ENCODE results near the gene MRTFB.
A peak's percentile ranks its signal among the peaks of the same experiment; 100 is the strongest.

MRTFB gene

DNA sequence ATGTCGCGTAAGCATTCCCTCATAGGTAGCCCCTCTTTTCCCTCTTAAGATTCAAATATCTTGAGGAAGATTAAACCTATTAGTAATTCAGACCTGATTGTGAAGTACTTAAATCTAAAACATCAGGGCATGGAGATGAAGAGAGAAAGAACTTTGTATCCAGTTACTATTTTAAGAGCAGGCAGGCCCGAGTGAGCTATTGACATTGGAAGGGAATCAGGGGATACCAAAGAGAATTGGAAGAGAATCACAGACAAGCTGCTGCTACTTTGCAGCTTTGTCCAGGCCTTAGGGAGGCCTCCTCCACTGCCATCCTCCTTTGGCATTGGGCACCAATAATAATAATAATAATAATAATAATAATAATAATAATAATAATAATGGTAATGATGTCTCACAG lies 170.5 kb downstream of the MRTFB start:
- no peak for DNase-seq (ENCODE audit: low read depth)
- TF ChIP-seq POLR2A (IDR thresholded peaks at IDR 0.05; ENCODE audit: extremely low read depth, insufficient read length): no peak
- TF ChIP-seq, protein P1, sequence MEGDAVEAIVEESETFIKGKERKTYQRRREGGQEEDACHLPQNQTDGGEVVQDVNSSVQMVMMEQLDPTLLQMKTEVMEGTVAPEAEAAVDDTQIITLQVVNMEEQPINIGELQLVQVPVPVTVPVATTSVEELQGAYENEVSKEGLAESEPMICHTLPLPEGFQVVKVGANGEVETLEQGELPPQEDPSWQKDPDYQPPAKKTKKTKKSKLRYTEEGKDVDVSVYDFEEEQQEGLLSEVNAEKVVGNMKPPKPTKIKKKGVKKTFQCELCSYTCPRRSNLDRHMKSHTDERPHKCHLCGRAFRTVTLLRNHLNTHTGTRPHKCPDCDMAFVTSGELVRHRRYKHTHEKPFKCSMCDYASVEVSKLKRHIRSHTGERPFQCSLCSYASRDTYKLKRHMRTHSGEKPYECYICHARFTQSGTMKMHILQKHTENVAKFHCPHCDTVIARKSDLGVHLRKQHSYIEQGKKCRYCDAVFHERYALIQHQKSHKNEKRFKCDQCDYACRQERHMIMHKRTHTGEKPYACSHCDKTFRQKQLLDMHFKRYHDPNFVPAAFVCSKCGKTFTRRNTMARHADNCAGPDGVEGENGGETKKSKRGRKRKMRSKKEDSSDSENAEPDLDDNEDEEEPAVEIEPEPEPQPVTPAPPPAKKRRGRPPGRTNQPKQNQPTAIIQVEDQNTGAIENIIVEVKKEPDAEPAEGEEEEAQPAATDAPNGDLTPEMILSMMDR (IDR thresholded peaks at IDR 0.05; ENCODE audit: low read depth, low read length): no peak
- TF ChIP-seq, protein P2, sequence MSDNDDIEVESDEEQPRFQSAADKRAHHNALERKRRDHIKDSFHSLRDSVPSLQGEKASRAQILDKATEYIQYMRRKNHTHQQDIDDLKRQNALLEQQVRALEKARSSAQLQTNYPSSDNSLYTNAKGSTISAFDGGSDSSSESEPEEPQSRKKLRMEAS (IDR thresholded peaks at IDR 0.05; ENCODE audit: low read depth, low read length): no peak
- no peak for TF ChIP-seq MYC (IDR thresholded peaks at IDR 0.05; ENCODE audit: low read depth, low read length)

DNA sequence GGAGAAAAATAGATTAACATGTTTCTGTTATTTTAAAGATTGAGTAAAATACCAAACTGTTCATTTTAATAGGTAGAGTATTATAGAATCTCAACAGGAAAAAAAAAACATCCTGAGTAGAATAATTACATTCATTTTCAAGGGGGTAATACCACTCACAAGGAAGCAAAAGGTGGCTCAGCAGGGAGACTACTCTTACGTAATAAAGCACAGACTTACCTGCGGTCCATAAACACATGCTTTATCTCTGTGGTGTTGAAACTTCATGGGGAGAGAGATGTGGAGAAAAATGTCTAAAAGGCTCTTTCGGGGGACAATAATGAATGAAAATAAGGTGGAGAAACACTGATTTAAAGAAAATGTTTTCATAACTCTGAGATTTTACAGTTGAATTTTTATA lies 171.7 kb downstream of the MRTFB start:
- H3K4me3 ChIP-seq (ENCODE audit: low read depth, low read length): no peak overlapping the region
- TF ChIP-seq MYC (IDR thresholded peaks at IDR 0.05; ENCODE audit: low read depth, low read length): no peak
- TF ChIP-seq POLR2A (IDR thresholded peaks at IDR 0.05; ENCODE audit: extremely low read depth, insufficient read length): no peak
- TF ChIP-seq, protein P1 (IDR thresholded peaks at IDR 0.05; ENCODE audit: low read depth, low read length): no peak
- TF ChIP-seq, protein P2 (IDR thresholded peaks at IDR 0.05; ENCODE audit: low read depth, low read length): no peak
- DNase-seq (ENCODE audit: low read depth): no peak

More for the DNA sequence above, 170.5 kb downstream of the MRTFB start:
- no peak overlapping the region for H3K4me3 ChIP-seq (ENCODE audit: low read depth, low read length)

DNA sequence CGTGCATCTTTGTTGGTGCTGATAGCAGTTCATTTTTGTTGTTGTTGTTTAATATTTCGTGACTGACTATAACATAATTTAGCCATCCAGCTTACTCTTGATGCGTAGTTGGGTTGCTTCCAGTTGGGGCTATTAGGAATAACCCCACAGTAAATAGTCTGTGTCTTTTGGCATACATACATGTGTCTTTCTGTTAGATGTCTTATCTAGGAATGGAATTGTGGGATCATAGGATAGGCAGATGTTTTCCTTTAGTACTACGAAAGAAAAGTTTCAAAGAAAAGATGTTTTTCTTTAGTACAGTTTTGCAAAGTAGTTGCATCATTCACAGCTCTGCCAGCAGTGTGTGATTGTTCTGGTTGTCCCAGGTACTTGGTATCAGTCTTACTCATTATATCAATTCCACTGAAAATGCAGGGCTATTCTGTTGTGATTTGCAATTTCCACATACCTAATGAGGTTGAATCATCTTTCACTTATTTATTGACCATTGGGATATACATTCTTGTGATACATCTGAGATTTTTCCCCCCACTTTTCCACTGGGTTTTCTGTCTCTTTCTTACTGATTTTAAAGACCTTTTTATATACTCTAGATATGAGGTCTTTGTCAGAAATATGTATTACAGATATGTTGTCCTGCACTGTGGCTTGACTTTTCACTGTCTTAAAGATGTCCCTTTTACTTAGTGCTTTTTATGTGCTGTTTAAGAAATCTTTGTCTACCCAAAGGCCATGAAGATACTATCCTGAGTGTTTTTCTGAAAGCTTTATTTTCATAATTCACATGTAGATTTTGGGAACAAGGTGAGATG lies 173.3 kb downstream of the MRTFB start:
- no peak overlapping the region for H3K4me3 ChIP-seq (ENCODE audit: low read depth, low read length)
- TF ChIP-seq, protein P1 (IDR thresholded peaks at IDR 0.05; ENCODE audit: low read depth, low read length): no peak
- TF ChIP-seq, protein P2 (IDR thresholded peaks at IDR 0.05; ENCODE audit: low read depth, low read length): no peak
- TF ChIP-seq MYC (IDR thresholded peaks at IDR 0.05; ENCODE audit: low read depth, low read length) (no peak), POLR2A (IDR thresholded peaks at IDR 0.05; ENCODE audit: extremely low read depth, insufficient read length) (no peak)
- DNase-seq (ENCODE audit: low read depth): no peak

DNA sequence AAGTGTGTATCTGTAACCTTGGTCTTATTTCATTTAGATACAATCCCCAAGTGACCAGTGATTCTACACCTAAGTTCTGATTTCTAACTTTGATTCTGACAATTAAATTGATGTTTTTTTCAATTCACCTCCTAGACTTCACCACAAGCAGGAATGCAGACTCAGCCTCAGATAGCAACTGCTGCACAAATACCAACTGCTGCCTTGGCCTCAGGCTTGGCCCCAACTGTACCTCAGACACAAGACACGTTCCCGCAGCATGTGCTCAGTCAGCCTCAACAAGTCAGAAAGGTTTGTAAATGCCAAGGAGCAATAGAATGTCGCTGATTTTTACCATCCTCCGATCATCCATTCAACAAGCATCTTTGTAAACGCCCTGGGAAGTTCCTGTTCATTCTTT lies 177.7 kb downstream of the MRTFB start:
- no peak for DNase-seq (ENCODE audit: low read depth)
- no peak for TF ChIP-seq MYC (IDR thresholded peaks at IDR 0.05; ENCODE audit: low read depth, low read length)
- TF ChIP-seq, protein P2 (IDR thresholded peaks at IDR 0.05; ENCODE audit: low read depth, low read length): no peak
- TF ChIP-seq, protein P1 (IDR thresholded peaks at IDR 0.05; ENCODE audit: low read depth, low read length): no peak
- no peak for TF ChIP-seq POLR2A (IDR thresholded peaks at IDR 0.05; ENCODE audit: extremely low read depth, insufficient read length)
- no peak overlapping the region for H3K4me3 ChIP-seq (ENCODE audit: low read depth, low read length)

DNA sequence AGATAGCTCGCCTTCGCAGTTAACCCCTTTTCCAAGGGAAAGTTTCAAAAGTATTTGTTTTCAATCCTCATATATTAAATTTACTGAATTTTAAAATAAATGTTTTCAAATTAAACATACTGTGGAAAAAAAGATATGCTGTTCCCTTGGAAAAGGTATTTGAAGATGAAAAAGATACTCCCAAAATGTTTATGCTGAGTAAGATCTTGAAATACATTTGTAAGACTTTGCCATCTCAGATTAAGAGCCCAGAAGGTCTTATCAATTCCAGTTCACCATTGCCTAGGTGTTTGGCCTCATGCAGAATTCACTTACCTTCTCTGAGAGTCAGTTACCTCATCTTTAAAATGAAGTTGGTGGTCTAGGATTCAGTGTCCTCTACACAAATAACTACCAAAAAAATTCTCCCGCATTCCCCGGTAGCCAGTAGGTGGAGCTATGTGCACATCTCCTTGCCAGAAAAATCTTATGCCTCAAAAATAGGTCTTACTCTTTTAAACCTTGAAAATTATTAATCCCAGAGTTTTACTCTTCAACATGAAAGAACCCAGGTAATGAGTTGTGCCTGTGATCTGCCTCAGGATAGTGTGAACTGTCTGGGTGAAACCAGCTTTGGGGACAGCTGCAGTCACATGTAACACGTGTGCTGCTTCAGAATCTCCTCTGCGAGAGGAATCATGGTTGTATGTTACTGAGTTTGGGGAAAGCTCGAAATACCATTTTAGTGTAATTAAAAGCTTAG lies 178.3 kb downstream of the MRTFB start:
- TF ChIP-seq, protein P2 (IDR thresholded peaks at IDR 0.05; ENCODE audit: low read depth, low read length): no peak
- TF ChIP-seq, protein P1 (IDR thresholded peaks at IDR 0.05; ENCODE audit: low read depth, low read length): peak; percentile 89
- TF ChIP-seq MYC (IDR thresholded peaks at IDR 0.05; ENCODE audit: low read depth, low read length) (no peak), POLR2A (IDR thresholded peaks at IDR 0.05; ENCODE audit: extremely low read depth, insufficient read length) (no peak)
- DNase-seq (ENCODE audit: low read depth): peak; percentile 52
- H3K4me3 ChIP-seq (ENCODE audit: low read depth, low read length): no peak overlapping the region

All from NB4 (cell line).